ENCODE measurements around the gene GTPBP8. TPM values are rescaled to one million over a fixed set of nuclear protein-coding genes. Genes with fewer than 3 reads are reported as not detected.

Gene GTPBP8
- total and polyA plus RNA-seq, 10 of the 15 experiments (the other 5 are each of a cell fraction or from before 2014, with no cell fraction given): 10.3 to 29.0 (median 17.0) TPM

DNA sequence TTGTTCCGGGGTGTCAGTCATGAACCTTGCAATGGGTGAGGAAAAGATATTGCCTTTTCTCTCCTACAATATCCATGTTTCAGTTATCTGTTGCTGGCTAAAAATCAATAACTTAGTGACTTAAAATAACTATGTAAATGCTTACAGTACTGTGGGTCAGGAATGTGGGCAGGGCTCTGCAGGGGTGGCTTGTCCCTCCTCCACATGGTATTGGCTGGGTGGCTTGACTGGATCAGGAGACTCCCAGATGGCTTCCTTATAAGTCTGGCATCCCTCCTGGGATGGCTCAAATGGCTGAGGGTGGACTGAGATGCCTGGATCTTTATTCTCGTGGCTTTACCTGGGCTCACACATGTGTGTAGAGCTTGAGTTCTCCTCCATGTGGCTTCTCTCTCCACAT, 47.5 kb downstream of the GTPBP8 start:
- ChIA-PET RAD21 (ENCODE audit: unreplicated experiment) (no interaction called here), POLR2A (no interaction called here), SMC1A (ENCODE audit: uncharacterized antibody, unreplicated experiment) (no interaction called here), CTCF (no interaction called here)
- Histone ChIP-seq H3K27ac (ENCODE audit: control insufficient read depth, insufficient read depth) (no peak overlapping the region), H3K4me2 (ENCODE audit: control insufficient read depth, insufficient read depth) (no peak overlapping the region), H3K4me3 (no peak overlapping the region), H2AFZ (ENCODE audit: control insufficient read depth, low read depth, low read length) (no peak overlapping the region), H3K27me3 (replicated peaks in 1 of 2; ENCODE audit: control insufficient read depth in 2 of 2, insufficient read depth in 2 of 2, low read length in 1 of 2) (no peaks in the 10 kb centered on the region), H3K4me1 (ENCODE audit: control insufficient read depth, insufficient read depth, low read length) (no peaks in the 10 kb centered on the region), H4K20me1 (ENCODE audit: control insufficient read depth, insufficient read depth) (no peaks in the 10 kb centered on the region), H3K79me2 (ENCODE audit: control insufficient read depth, insufficient read depth, low read length) (no peaks in the 10 kb centered on the region), H3K9ac (ENCODE audit: control insufficient read depth, insufficient read depth, low read length) (no peak overlapping the region), H3K36me3 (ENCODE audit: control insufficient read depth in 2 of 2, insufficient read depth in 2 of 2, low read length in 1 of 2) (no peaks in the 10 kb centered on the region), H3K9me3 (replicated peaks; ENCODE audit: control insufficient read depth, insufficient read depth, low read length) (no peaks in the 10 kb centered on the region)
- FAIRE-seq: no peak
- DNase-seq (ENCODE audit: low read depth, low spot score): no peak
- WGBS (ENCODE audit: insufficient coverage, insufficient replicate concordance, low lambda C conversion rate, missing lambda C conversion rate): 61% methylated on average over 2 of the region's 2 CpGs
- no peak for TF ChIP-seq SP1 (IDR thresholded peaks at IDR 0.05; ENCODE audit: low read depth, low read length)
- TF ChIP-seq, protein P1, sequence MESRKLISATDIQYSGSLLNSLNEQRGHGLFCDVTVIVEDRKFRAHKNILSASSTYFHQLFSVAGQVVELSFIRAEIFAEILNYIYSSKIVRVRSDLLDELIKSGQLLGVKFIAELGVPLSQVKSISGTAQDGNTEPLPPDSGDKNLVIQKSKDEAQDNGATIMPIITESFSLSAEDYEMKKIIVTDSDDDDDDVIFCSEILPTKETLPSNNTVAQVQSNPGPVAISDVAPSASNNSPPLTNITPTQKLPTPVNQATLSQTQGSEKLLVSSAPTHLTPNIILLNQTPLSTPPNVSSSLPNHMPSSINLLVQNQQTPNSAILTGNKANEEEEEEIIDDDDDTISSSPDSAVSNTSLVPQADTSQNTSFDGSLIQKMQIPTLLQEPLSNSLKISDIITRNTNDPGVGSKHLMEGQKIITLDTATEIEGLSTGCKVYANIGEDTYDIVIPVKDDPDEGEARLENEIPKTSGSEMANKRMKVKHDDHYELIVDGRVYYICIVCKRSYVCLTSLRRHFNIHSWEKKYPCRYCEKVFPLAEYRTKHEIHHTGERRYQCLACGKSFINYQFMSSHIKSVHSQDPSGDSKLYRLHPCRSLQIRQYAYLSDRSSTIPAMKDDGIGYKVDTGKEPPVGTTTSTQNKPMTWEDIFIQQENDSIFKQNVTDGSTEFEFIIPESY (IDR thresholded peaks at IDR 0.05): no peak
- no peak for TF ChIP-seq ZBED1 (IDR thresholded peaks at IDR 0.05; ENCODE audit: borderline replicate concordance)
- no peak for TF ChIP-seq SUZ12 (IDR thresholded peaks at IDR 0.05; ENCODE audit: unreplicated experiment)
- no TSS peak for BruUV-seq (replicated peaks)
- ATAC-seq: no peak
- intact Hi-C loops (cut with micrococcal nuclease; ENCODE audit: unreplicated experiment) (no loop called here), in situ Hi-C loops (cut with MboI) (no loop called here)

- no peak overlapping the region for H2AFZ ChIP-seq (ENCODE audit: control insufficient read depth, low read depth, low read length)
- ATAC-seq (no peak), FAIRE-seq (no peak), DNase-seq (ENCODE audit: low read depth, low spot score) (no peak)
- H3K9ac ChIP-seq (ENCODE audit: control insufficient read depth, insufficient read depth, low read length): no peak overlapping the region
- H4K20me1 ChIP-seq (ENCODE audit: control insufficient read depth, insufficient read depth): no peaks in the 10 kb centered on the region
- in situ Hi-C loops (cut with MboI): no loop called here
- H3K27ac ChIP-seq (ENCODE audit: control insufficient read depth, insufficient read depth): no peak overlapping the region
- no peaks in the 10 kb centered on the region for H3K79me2 ChIP-seq (ENCODE audit: control insufficient read depth, insufficient read depth, low read length)
- H3K9me3 ChIP-seq (replicated peaks; ENCODE audit: control insufficient read depth, insufficient read depth, low read length): no peaks in the 10 kb centered on the region
- no peaks in the 10 kb centered on the region for H3K4me1 ChIP-seq (ENCODE audit: control insufficient read depth, insufficient read depth, low read length)
- H3K4me2 ChIP-seq (ENCODE audit: control insufficient read depth, insufficient read depth): no peak overlapping the region
- 88% methylated on average over 5 of the region's 5 CpGs for WGBS (ENCODE audit: insufficient coverage, insufficient replicate concordance, low lambda C conversion rate, missing lambda C conversion rate)
- no TSS peak for BruUV-seq (replicated peaks)
- H3K4me3 ChIP-seq: no peak overlapping the region
- H3K27me3 ChIP-seq (replicated peaks in 1 of 2; ENCODE audit: control insufficient read depth in 2 of 2, insufficient read depth in 2 of 2, low read length in 1 of 2): no peaks in the 10 kb centered on the region
- ChIA-PET CTCF (interaction anchor here (0.9 kb wide), 1 partner anchor 249 kb away, joined by 5 read pairs; no protein-coding TSS in a partner anchor), RAD21 (ENCODE audit: unreplicated experiment) (no interaction called here), SMC1A (ENCODE audit: uncharacterized antibody, unreplicated experiment) (no interaction called here), POLR2A (no interaction called here)
- intact Hi-C loops (cut with micrococcal nuclease; ENCODE audit: unreplicated experiment): no loop called here
- no peaks in the 10 kb centered on the region for H3K36me3 ChIP-seq (ENCODE audit: control insufficient read depth in 2 of 2, insufficient read depth in 2 of 2, low read length in 1 of 2)
- TF ChIP-seq CBX5 (IDR thresholded peaks at IDR 0.05; ENCODE audit: low read depth) (no peak), YY1 (IDR thresholded peaks at IDR 0.05; ENCODE audit: low read depth, low read length) (no peak), CTCF (IDR thresholded peaks at IDR 0.05 in 2 of 3, conservative IDR thresholded peaks at IDR 0.05 in 1 of 3; ENCODE audit: control insufficient read depth in 2 of 3, extremely low read depth in 1 of 3, insufficient read depth in 1 of 3, low read depth in 3 of 3, low read length in 3 of 3) (no peak), ZBTB4 (CRISPR knock-in tag; IDR thresholded peaks at IDR 0.05) (no peak), LARP7 (IDR thresholded peaks at IDR 0.05) (no peak), ZNF217 (IDR thresholded peaks at IDR 0.05) (no peak)
- TF ChIP-seq, protein P2, sequence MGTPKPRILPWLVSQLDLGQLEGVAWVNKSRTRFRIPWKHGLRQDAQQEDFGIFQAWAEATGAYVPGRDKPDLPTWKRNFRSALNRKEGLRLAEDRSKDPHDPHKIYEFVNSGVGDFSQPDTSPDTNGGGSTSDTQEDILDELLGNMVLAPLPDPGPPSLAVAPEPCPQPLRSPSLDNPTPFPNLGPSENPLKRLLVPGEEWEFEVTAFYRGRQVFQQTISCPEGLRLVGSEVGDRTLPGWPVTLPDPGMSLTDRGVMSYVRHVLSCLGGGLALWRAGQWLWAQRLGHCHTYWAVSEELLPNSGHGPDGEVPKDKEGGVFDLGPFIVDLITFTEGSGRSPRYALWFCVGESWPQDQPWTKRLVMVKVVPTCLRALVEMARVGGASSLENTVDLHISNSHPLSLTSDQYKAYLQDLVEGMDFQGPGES (IDR thresholded peaks at IDR 0.05): no peak
Observed at GRCh38 chr3:113039546-113039945, 48.8 kb downstream of the GTPBP8 start.

Data from GM12878 (cell line).